MM.1S (cell line): ENCODE results near the gene SERP2.

Experiments used
- DNase-seq: peaks from one replicate; pipeline ENCODE4 v3.0.0-alpha.2; 2015
- H2AFZ ChIP-seq: fragments of 300-600 bp; sonication (generic); 2 replicates; pipeline ENCODE4 v1.6.0; 2016; ENCODE audit warnings: antibody characterized with exemption, low read length
- H3F3A ChIP-seq: fragments of 300-600 bp; sonication (generic); 2 replicates; pipeline ENCODE4 v1.6.1; 2016; ENCODE audit warnings: mild to moderate bottlenecking, antibody characterized with exemption, low read length, moderate library complexity, mixed read lengths; ENCODE audit not compliant: insufficient read depth
- H3K27ac ChIP-seq: fragments of 300-600 bp; sonication (generic); 2 replicates; pipeline ENCODE4 v1.5.1; 2016; ENCODE audit warnings: mild to moderate bottlenecking, low read length
- H3K27me3 ChIP-seq: fragments of 300-600 bp; sonication (generic); replicated peaks from 2 replicates; pipeline ENCODE4 v1.6.0; 2016; ENCODE audit warnings: low read length; ENCODE audit not compliant: insufficient read depth
- H3K36me3 ChIP-seq: fragments of 300-600 bp; sonication (generic); replicated peaks from 2 replicates; pipeline ENCODE4 v1.6.1; 2016; ENCODE audit warnings: mild to moderate bottlenecking, low read length, mixed read lengths; ENCODE audit not compliant: insufficient read depth
- H3K4me1 ChIP-seq: fragments of 300-600 bp; sonication (generic); 2 replicates; pipeline ENCODE4 v1.6.1; 2016; ENCODE audit warnings: low read length, mixed read lengths
- H3K4me2 ChIP-seq: fragments of 300-600 bp; sonication (generic); 2 replicates; pipeline ENCODE4 v1.6.0; 2016; ENCODE audit warnings: low read depth, low read length
- H3K4me3 ChIP-seq: fragments of 300-600 bp; sonication (generic); 2 replicates; pipeline ENCODE4 v1.5.1; 2016; ENCODE audit warnings: low read length, mixed read lengths
- H3K79me2 ChIP-seq: fragments of 300-600 bp; sonication (generic); 2 replicates; pipeline ENCODE4 v1.6.1; 2016; ENCODE audit warnings: mixed run types, low read length, mixed read lengths
- H3K9ac ChIP-seq: fragments of 300-600 bp; sonication (generic); 2 replicates; pipeline ENCODE4 v1.6.1; 2016; ENCODE audit warnings: low read length, mixed read lengths
- H3K9me2 ChIP-seq: fragments of 300-600 bp; sonication (generic); replicated peaks from 2 replicates; pipeline ENCODE4 v1.6.1; 2016; ENCODE audit warnings: mild to moderate bottlenecking, low read length, mixed read lengths; ENCODE audit not compliant: insufficient read depth
- H3K9me3 ChIP-seq: fragments of 300-600 bp; sonication (generic); replicated peaks from 2 replicates; pipeline ENCODE4 v1.6.1; 2016; ENCODE audit warnings: mild to moderate bottlenecking, low read length, mixed read lengths; ENCODE audit not compliant: insufficient read depth
- H4K20me1 ChIP-seq: fragments of 300-600 bp; sonication (generic); 2 replicates; pipeline ENCODE4 v1.6.1; 2016; ENCODE audit warnings: mild to moderate bottlenecking, low read length, moderate library complexity, mixed read lengths; ENCODE audit not compliant: insufficient read depth
- CTCF ChIP-seq: fragments of 300-600 bp; sonication (generic); IDR thresholded peaks from 2 replicates; pipeline ENCODE4 v1.5.1; 2016; ENCODE audit warnings: antibody characterized with exemption, low read length, mixed read lengths
- EZH2 ChIP-seq: fragments of 300-600 bp; sonication (generic); optimal IDR thresholded peaks from 2 replicates; pipeline ENCODE3; 2017; ENCODE audit warnings: low read depth, mild to moderate bottlenecking, antibody characterized with exemption, low read length, mixed read lengths
- EZH2phosphoT487 ChIP-seq: fragments of 300-600 bp; sonication (generic); IDR thresholded peaks from 2 replicates; pipeline ENCODE4 v1.6.1; 2018; ENCODE audit warnings: antibody characterized with exemption, low read length

Gene SERP2

GRCh38 chr13:44331446-44331845 lies 42.2 kb upstream of the SERP2 start:
- TF ChIP-seq CTCF (no peak), EZH2phosphoT487 (no peak), EZH2 (no peak)
- H3F3A ChIP-seq, result no peaks in the 10 kb centered on the region
- no peak overlapping the region for H2AFZ ChIP-seq
- H3K9me3 ChIP-seq, result no peaks in the 10 kb centered on the region
- DNase-seq, result no peak
- no peak overlapping the region for H3K4me2 ChIP-seq
- no peaks in the 10 kb centered on the region for H4K20me1 ChIP-seq
- H3K36me3 ChIP-seq, result no peaks in the 10 kb centered on the region
- no peak overlapping the region for H3K9ac ChIP-seq
- H3K4me1 ChIP-seq, result no peaks in the 10 kb centered on the region
- no peaks in the 10 kb centered on the region for H3K79me2 ChIP-seq
- H3K4me3 ChIP-seq, result no peak overlapping the region
- no peaks in the 10 kb centered on the region for H3K27me3 ChIP-seq
- no peak overlapping the region for H3K27ac ChIP-seq
- H3K9me2 ChIP-seq, result no peaks in the 10 kb centered on the region

- TF ChIP-seq CTCF (no peak), EZH2phosphoT487 (no peak), EZH2 (no peak)
- Histone ChIP-seq H3K9me3 (no peaks in the 10 kb centered on the region), H3K4me3 (no peak overlapping the region), H3F3A (no peaks in the 10 kb centered on the region), H3K9ac (no peak overlapping the region), H3K27me3 (no peaks in the 10 kb centered on the region), H3K4me1 (no peaks in the 10 kb centered on the region), H3K27ac (no peak overlapping the region), H2AFZ (no peak overlapping the region), H3K36me3 (no peaks in the 10 kb centered on the region), H3K79me2 (no peaks in the 10 kb centered on the region), H3K9me2 (no peaks in the 10 kb centered on the region), H3K4me2 (no peak overlapping the region), H4K20me1 (no peaks in the 10 kb centered on the region)
- DNase-seq, result no peak
Observed at GRCh38 chr13:44331912-44332851, 41.4 kb upstream of the SERP2 start.

- Histone ChIP-seq H3K27ac (no peak overlapping the region), H3K9ac (no peak overlapping the region), H3K4me3 (no peak overlapping the region), H2AFZ (no peak overlapping the region), H3K9me3 (no peaks in the 10 kb centered on the region), H3K9me2 (no peaks in the 10 kb centered on the region), H3K27me3 (no peaks in the 10 kb centered on the region), H3K4me1 (no peaks in the 10 kb centered on the region), H3F3A (no peaks in the 10 kb centered on the region), H4K20me1 (no peaks in the 10 kb centered on the region), H3K36me3 (no peaks in the 10 kb centered on the region), H3K79me2 (no peaks in the 10 kb centered on the region), H3K4me2 (no peak overlapping the region)
- TF ChIP-seq CTCF (no peak), EZH2 (no peak), EZH2phosphoT487 (no peak)
- DNase-seq, result no peak
Observed at GRCh38 chr13:44333950-44334655, 39.5 kb upstream of the SERP2 start.
